ENCODE measurements around the gene REXO5.

Gene REXO5

DNA sequence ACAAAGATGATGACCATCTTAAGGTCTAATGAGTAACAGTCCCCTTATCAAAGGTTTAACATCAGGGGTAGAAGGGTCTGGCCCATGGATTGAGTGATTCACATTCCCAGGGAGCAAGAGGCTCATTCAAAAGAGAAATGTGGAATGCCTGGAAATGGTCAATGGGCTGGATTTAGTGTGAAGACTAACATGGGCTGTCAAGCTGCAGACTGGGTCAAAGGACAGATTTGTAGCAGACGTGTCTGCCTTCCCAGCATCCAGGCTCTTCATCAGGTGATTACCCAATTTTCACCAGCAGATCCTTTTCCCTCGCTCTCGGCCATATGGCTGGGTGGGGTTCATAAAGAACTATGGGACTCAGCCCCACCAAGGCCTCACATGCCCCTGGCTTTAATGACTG is 67.0 kb downstream of the REXO5 start:
- no peak for DNase-seq

DNA sequence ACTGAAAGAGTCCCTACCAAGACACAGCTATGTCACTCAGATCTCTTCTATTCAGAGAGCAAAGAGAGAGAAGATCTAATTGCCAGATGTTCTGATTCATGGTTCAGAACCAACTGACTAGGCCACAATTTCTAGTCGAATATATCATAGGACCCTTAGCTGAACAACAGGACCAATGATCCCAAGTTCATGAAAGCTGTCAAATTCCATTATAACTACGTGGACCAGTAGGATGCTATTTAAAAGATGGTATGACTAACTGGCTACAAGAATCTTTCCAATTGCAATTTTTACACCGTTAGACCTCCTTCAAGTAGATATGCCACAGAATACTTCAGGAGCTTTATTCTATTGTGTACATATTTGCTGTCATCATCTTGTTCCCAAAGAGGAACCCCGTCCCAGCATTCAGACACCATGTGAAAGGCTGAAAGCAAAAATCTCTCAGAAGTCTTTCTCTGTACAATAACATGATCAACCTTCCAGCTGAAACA is 67.8 kb downstream of the REXO5 start:
- DNase-seq: no peak

DNA sequence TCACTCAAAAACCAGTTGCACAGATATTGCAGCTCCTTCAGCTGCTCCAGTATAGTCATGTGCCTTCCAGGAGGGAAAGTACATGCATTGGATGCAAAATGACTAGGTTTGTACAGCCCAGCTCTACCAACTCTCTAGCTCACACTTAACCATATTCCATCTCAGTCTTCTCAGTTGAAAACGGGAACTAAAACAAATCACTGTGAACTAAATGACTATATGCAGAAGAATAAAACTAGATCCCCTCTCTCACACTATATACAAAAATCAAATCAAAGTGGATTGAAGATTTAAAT is 69.0 kb downstream of the REXO5 start:
- DNase-seq: no peak

DNA sequence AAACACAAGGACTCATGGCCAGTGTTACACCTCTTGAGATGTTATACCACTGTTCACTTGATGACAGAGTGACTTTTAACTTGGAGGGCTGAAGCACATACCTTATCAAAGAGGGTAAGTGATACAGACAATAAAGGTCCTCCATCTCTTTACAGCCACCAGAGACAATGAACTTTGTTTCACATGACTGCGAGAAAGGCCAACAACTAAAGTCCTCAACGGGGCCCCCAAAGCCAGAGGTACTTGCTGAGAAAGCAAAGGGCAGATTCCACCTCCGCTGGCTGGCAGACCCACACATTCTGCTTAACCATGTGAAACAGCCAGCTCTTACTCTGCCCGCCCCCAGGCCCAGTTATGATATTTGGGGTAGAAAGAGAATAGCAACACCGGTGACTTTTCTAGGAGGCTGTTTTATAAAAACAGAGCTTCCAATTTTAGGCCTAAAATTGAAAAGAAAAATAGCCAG is 72.4 kb downstream of the REXO5 start:
- DNase-seq: peak; percentile 45

DNA sequence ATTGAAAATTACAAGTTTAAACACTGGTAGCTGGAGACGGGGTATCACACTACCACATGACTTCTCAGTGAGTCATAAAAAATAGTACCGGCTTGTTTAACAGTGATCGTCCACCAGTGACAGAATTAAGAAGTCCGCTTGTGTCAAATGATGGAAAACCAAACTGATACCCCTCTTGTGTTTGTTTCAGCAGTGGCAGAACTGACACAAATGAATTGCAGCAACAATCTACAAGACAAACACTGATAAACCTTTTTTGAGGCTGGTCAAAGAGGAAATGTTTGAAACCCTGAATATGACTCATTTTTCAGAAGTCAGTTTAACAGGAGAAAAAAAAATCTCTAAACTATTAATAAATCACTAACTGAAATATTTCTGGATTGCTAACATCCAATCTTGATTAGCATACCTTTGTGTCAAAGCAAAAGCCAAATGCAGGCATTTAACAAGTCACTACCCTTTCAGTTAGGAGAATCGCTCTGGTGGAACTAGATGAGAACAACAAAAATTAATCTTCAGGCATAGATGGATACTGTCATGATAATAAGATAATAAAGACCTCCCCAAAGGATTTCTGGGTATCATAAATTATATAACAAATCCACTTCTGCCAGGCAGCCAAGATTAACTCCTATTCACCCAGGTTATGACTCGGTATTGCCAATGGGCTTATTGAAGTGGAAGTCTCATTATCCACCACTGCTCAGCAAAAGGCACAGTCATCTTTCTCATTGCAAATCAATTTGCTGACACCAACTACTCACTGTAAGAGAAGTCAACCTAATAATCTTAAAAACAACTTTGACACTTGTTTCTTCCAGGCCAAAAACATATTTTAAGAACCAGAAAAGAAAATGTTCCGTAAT is 73.1 kb downstream of the REXO5 start:
- DNase-seq: no peak

DNA sequence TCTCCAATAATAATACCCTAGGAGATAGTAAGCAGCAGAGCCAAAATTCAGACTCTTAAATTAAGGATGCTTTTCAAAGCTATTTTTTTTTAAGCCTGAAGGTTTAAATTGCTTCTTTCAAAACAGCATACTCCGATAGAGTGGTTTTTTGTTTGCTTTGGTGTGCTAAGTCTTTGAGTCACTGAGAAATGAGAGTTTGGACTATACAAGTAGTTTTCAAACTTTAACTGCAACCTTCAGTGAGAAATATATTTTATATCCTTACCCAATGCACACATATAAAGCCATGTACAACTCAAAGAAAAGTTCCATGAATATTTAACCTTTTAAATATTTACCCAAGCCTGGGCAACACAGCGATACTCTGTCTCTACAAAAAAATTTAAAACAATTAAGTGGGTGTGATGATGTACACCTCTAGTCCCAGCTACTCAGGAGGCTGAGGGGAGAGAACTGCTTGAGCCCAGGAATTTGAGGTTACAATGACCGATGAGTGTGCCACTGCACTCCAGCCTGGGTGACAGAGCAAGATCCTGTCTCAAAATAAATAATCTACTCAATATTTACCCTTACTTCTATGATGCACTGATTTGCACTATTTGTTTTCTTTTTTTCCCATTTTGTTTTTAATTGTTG is 74.7 kb downstream of the REXO5 start:
- no peak for DNase-seq

DNA sequence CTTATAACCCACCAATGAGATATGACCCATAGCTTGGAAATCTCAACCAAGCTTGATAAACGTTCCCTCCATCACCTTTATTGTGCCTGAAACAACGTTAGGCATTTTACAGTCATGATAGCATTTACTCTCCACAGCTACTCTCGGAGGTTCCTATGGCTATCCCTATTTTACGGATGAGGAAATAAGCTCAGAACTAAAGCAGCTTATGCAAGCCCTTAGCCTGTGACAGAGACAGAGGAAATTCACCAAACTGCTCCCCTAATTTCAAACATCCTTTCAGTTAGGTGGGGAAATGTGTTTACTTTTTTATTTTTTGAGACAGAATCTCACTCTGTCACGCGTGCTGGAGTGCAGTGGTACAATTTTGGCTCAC is 75.2 kb downstream of the REXO5 start:
- DNase-seq: no peak

DNA sequence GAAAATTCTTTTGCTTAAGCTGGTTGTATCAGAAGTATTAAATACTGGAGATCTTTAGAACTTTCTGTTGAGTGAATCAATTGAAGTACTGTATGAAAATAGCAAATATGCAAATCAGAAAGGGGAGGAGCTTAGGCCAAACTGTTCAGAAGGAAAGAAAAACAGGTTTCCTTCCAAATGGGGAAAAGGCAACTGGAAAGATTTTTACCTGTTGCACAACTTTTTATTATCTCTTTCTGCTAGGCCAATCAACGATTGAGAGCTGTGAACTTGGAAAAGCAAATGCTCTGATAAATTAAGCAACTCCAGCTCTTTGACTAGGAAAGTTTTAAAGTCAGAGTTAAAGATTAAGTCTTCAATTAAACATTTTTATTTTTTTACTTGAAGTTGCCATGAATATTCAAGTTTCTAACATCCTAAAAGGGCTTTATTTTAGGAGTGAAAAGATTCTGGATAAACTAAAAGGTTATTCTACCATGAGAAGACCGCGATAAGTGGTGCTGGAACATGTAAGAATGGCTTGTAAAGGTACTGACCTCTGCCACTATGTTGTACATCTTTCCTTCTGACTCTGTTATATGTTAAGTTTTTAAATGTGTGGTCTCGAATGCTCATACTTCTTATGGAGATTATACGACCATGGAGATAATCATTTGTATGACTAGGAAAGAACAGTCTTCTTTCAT is 77.4 kb downstream of the REXO5 start:
- DNase-seq: no peak

DNA sequence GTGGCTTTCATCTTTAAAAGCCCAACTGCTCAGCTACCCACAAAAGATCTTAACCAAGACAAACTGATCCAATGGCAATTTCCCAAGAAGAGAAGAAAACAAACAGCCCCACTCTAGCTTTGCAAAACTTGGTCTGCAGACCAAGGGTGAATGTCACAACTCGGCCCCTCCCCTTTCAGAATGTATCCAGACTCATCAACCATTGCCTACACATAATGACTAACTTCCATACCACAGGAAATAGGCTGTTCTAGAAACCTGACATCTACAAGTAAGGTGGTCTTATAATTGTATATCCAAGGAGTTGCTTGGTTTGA is 77.9 kb downstream of the REXO5 start:
- DNase-seq: peak; percentile 55

DNA sequence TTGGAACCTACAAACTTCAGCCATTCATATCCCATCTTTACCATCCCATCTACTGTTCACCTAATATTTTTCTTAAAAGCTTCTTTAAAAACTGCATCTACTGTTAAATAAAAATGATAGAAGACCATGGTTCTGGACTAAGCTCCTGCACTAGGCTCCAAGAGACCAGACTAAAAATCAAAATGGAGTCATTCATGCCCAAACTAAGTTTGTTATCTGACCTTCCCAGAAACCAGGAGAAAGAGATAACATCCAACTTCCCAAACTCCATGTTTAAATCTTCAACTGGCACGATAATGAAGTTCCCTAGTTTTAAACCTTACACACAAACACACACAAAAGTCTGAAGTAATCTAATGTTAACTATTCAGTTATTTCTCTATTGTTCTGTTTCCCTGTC is 80.0 kb downstream of the REXO5 start:
- DNase-seq: no peak

DNA sequence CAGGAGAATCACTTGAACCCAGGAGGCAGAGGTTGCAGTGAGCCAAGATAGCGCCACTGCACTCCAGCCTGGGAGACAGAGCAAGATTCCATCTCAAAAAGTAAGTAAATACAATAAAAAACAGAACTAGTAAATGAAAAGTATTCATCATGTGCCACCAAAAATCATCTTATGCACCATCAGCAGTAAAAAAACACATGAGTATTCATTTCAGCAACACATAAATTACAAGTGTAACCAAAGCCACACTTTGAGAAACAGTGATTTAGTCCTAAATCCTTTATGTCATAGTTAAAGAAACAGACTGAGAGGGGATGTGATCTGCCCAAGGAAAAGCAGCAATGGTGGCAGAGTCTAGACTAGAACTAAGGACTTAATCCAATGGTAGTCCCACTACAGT is 80.9 kb downstream of the REXO5 start:
- no peak for DNase-seq

DNA sequence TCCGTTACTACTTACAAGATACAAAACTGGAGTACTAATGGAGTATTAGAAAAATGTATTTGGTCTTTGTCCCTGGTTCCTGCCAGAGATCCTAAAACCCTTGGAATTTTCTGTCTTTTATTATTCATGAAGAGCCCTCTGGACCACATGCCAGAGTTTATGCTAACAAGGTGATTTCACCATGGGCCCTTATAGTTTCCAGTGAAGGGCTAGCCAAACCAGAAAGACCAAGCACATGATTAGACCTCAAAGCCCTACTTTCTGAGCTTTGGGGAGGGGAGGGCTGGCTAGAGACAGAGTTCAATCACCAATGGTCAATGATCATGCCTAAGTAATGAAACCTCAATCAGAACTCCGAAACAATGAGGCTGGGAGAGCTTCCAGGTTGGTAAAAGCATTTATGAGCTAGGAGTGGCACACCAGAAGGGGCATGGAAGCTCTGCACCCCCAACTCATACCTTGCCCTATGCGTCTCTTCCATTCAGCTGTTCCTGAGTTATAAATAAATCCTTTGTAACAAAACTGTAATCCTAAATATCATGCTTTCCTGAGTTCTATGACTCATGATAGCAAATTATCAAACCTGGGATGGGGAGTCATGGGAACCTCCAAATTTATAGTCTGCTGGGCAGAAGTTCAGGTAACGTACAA is 83.4 kb downstream of the REXO5 start:
- no peak for DNase-seq

DNA sequence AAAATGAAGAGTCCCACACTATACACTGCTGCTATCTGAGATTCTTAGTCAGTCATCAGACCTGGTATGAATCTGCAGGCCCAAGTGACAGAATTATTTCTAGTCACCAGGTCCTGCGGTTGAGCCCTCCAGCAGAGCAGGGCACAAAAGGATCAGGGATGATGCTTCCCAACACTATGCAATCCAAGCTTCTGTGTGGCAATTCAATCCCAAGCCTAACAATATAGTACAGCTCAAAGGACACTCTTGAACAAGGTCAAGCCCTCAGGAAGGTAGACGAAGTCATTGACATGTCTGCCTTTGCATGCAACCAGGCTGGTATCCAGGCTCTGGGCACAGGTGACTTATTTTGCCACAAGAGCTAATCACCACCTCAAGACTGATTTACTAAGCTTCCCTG is 88.1 kb downstream of the REXO5 start:
- no peak for DNase-seq

DNA sequence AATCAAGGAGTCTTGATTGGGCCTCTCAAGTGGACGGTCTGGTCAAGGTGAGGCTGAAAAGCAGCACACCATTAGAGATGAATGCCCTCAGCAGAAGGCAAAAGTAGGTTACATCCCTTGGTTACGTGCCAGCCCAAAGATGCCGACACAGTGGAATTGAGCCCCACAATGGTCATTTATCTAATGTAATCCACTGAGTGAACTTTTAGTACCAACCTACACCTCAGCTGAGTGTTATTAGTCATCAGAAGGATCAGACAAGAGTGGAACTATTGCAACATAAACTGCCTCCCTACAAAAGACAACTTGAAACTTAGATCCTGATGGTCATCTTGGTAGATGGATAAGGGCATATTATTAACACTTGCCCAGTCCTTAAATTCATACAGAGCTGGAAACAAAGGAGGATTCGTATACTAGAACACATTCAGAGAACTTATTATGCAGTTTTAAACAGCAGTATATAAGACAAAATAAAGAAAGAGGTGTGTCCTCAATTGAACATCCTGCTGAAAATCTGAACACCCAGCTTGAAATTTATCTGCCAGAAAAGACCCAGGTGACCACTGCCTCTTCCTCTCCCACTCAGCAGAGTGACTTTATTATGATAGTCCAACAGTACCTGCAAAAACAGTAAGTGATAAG is 91.0 kb downstream of the REXO5 start:
- DNase-seq: no peak

DNA sequence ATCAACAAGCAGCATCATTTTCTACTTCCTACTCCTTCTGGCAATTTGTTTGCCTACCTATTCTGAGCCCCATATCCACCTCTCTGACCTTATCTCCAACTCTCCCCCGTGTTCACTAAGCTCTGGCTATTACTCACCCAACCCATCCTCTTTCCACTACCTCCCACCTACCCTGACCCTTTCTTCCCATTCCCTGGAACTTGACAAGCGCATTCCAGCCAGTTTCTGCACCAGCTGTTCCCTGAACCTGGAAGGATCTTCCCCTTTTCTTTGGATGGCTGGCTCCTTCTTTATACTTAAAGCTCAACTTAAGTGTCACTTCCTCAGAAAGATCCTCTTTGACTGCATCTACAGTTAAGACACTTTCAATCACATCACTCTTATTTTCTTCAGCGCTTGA is 91.6 kb downstream of the REXO5 start:
- DNase-seq: no peak

DNA sequence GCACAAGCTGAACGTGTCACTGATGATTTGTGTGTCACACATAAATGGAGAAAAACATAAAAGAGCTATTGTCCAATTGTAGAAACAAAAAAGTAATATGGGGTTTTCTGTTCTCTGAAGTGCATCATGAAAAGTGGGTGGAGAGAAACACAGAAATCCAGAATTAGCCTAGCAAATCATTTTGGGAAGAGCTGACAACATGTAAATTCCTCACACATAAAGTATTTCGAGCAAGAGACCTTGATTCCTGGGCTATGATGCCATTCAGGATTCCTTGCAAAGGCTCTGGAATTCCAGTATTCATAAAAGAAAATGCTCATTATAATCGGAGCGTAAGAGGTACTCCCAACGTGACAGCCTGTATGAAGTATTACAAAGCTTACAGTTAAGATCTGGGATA is 92.7 kb downstream of the REXO5 start:
- no peak for DNase-seq

All from stimulated activated CD8-positive, alpha-beta memory T cell treated with anti-CD3 and anti-CD28 coated beads, Interleukin-4, amount 100 ng/mL, for 48 hours (primary cell).